SK-N-MC (cell line): Measurements from ENCODE around the gene HBG1.

ENCODE experiments used
- DNase-seq: peaks from one replicate; pipeline ENCODE4 v3.0.0-alpha.2; 2011; ENCODE audit warnings: low read depth, low spot score
- H3K27ac ChIP-seq: fragments of 200-600 bp; sonication (generic); 2 replicates; pipeline ENCODE4 v1.5.1; 2016; ENCODE audit warnings: mixed run types
- H3K36me3 ChIP-seq: fragments of 200-600 bp; sonication (generic); 2 replicates; pipeline ENCODE4 v1.6.1; 2017; ENCODE audit warnings: antibody characterized with exemption, low read length, mixed read lengths; ENCODE audit not compliant: insufficient read depth
- H3K4me3 ChIP-seq: fragments of 200-600 bp; sonication (generic); 2 replicates; pipeline ENCODE4 v1.5.1; 2016
- H3K9ac ChIP-seq: fragments of 200-600 bp; sonication (generic); 2 replicates; pipeline ENCODE4 v1.8.0; 2017; ENCODE audit warnings: mixed run types, mixed read lengths; ENCODE audit not compliant: insufficient read length
- H3K9me3 ChIP-seq: fragments of 200-600 bp; sonication (generic); 2 replicates; pipeline ENCODE4 v1.6.1; 2017; ENCODE audit warnings: low read depth, mild to moderate bottlenecking, antibody characterized with exemption, low read length, moderate library complexity, mixed read lengths
- EZH2 ChIP-seq: fragments of 200-600 bp; sonication (generic); IDR thresholded peaks from one replicate; pipeline ENCODE4 v1.6.1; 2017; ENCODE audit warnings: antibody characterized with exemption
- FOXP2 ChIP-seq: optimal IDR thresholded peaks from 2 replicates; pipeline ENCODE3; 2011; ENCODE audit warnings: mild to moderate bottlenecking, moderate library complexity; ENCODE audit not compliant: insufficient read depth; ENCODE audit errors: extremely low read length, control extremely low read depth
- POLR2AphosphoS5 ChIP-seq: IDR thresholded peaks from 2 replicates; pipeline ENCODE4 v1.6.1; 2012; ENCODE audit warnings: mild to moderate bottlenecking, low read depth, low read length, borderline replicate concordance

The HBG1 gene

GRCh38 chr11:5203366-5203765, 46.3 kb downstream of the HBG1 start:
- H3K9me3 ChIP-seq, result no peaks in the 10 kb centered on the region
- no peak overlapping the region for H3K27ac ChIP-seq
- H3K9ac ChIP-seq, result no peak overlapping the region
- no peaks in the 10 kb centered on the region for H3K36me3 ChIP-seq
- no peak for DNase-seq
- H3K4me3 ChIP-seq, result no peak overlapping the region
- TF ChIP-seq EZH2 (no peak), POLR2AphosphoS5 (no peak), FOXP2 (no peak)

- TF ChIP-seq FOXP2, result no peak
- no peak for TF ChIP-seq EZH2
- no peak for TF ChIP-seq POLR2AphosphoS5
- no peak for DNase-seq
- H3K27ac ChIP-seq, result no peak within 1 kb of the TSS
Measured at GRCh38 chr11:5200582-5200981, 49.1 kb downstream of the HBG1 start, which contains the start of gene OR51V1. Gene OR51V1 (minus strand): TSS chr11:5200682. CDS start chr11:5200682, 0 bp downstream.

GRCh38 chr11:5198285-5198684, 51.4 kb downstream of the HBG1 start:
- no peak overlapping the region for H3K9ac ChIP-seq

More at GRCh38 chr11:5200582-5200981, 49.1 kb downstream of the HBG1 start, which contains the start of gene OR51V1:
- Histone ChIP-seq H3K36me3 (no peaks in the 10 kb centered on the region), H3K9me3 (no peaks in the 10 kb centered on the region), H3K4me3 (no peak within 1 kb of the TSS), H3K9ac (no peak within 1 kb of the TSS)

More at GRCh38 chr11:5198285-5198684, 51.4 kb downstream of the HBG1 start:
- TF ChIP-seq FOXP2, result no peak
- TF ChIP-seq POLR2AphosphoS5, result no peak
- no peak for TF ChIP-seq EZH2
- Histone ChIP-seq H3K4me3 (no peak overlapping the region), H3K27ac (no peak overlapping the region), H3K36me3 (no peaks in the 10 kb centered on the region), H3K9me3 (no peaks in the 10 kb centered on the region)
- DNase-seq, result no peak
